ENCODE results near the gene RPP14.
"Not testable (repeated sequence)": the region's sequence is repeated elsewhere in the genome, so short reads cannot be mapped to it uniquely, and the experiment has no call there.

Gene RPP14

DNA sequence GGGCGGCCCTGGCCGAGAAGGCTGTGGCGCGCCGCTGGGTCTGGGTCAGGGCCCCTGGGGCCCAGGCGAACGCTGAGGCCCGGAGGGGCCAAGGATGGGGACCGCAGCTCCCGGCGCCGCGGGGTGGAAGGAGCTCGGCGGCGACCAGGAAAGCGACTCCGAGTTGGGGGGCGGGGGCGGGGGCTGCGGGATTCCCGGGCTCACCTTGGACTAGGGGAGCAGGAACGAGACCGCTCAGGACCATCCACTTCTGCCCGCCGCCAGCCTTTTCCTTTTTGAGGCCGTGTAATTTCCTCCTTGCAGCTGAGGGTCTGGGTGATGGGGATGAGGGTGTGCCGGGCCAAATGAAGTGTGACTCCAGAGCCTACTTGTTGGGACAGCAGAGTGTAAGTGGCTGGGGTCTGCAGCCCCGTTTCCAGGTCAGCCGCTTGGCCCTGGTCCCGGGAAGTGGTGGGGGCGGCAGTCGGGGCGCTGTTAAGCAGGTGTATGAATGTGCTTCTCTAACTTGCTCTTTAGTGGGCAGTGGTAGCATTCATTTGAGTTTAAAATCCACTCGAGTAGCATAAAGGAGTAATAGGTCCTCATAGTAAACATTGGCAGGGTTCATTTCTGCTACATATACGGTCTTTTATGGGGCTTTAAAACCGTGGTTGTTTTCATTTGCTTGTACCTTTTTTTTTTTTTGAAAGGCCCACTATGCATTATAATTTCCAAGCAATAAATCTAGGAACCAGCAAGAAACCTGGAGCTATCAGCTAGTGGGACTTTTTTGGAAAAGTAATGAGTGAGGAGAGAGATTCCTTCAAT, 27.4 kb downstream of the RPP14 start:
- peak; percentile 6 to 18 for DNase-seq

DNA sequence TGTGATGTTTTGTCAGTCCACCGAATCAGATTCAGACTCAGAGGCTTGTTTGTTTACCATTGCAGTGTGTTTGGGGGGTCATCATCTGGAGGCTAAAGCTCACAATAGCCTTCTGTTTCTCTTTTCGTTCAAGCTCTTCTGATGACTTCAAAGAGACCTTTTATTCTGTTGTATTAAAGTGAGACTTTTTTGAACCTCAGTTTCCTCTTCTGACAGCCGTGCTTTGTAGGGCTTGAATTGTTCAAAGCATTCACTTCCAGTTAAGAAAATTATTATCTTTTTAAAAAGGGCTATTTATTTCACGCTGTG, 27.9 kb downstream of the RPP14 start:
- no peak for DNase-seq

DNA sequence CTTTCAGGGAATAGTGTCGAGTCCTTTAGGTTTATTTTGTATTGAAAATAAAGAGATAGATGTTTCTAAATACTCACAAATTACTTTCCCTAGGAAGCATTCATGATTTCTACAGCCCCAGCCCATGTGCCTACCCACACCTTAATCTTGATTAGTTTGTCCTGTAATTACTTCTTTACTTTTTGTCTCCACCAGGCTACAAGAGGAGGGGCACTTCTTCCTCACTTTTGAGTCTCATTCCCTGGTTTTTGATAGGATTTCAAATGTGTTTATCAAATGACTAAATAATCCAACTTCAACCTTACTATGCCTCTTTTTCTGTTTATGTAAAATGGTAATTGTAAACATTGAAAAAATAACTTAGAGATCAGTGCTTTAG, 28.4 kb downstream of the RPP14 start:
- no peak for DNase-seq

DNA sequence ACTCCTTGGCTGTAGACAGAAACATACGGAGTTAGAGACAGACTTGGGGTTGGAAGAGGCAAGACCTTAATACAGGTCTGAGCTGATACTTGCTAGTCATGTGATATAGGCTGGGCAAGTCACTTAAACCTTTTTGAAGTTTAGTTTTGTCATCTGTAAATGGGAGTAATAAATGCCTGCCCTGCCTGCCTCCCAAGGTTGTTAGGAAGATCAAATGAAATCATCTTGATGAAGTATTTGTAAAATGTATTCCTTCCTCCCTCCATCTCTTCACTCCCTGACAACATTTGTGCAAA, 29.6 kb downstream of the RPP14 start:
- no peak for DNase-seq

DNA sequence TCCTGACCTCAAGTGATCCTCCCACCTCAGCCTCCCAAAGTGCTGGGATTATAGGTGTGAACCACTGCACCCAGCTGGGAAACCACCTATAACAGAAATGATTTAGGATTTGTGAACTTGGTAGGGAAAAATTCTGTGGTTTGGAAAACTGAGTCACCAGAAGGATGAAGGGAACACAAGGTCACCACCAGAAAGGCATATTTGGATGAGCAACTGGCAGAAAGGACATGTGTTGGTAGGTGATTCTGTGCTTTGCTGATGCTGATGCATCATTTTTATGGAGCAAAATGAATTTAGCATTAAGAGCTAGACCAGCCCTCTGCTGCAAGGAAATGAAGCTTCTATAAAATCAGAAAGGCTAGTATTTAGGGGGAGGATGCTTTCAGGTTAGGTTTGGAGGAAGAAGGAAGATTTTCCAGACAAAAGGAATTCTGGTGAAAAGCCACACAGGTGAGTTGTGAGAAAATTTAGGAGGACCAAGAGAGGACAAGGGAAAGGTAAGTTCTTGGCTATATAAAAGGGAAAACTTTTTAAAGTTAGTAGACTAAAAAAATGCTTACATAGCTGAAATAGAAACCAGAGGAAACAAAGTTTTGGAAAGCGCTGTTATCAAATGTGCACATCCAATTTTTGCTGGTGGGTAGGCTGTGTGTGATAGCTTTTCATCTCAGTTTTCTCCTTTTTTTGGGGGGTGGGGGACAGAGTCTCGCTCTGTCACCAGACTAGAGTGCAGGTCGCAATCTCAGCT, 30.3 kb downstream of the RPP14 start:
- DNase-seq, result no peak

DNA sequence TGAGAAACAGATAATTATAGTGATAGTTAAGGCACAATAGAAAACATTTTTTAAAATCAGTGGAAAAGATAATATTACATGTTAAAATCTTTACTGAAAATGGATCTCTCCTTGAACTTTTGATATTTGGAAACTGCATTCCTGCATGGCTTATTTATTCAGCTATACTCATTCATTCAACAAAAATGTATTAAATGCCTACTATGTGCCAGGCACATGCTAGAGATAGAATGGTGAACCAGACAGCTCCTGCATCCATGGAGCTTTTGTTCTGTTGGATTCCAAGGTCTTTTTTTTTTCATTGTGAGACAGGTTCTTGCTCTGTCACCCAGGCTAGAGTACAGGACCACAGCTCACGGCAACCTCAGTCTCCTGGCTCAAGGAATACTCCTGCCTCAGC, 31.1 kb downstream of the RPP14 start:
- DNase-seq, result no peak

DNA sequence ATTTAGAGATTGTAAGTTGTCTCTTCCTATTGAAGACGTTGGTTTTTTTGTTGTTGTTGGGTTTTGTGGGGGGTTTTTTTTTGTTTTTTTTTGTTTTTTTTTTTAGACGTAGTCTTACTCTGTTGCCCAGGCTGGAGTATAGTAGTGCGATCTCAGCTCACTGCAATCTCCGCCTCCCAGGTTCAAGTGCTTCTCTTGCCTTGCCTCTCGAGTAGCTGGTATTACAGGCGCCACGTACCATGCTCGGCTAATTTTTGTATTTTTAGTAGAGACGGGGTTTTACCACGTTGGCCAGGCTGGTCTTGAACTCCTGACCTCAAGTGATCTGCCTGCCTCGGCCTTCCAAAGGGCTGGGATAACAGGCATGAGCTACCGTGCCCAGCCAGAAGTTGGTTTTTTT, 33.1 kb downstream of the RPP14 start:
- DNase-seq, result not testable (repeated sequence)

DNA sequence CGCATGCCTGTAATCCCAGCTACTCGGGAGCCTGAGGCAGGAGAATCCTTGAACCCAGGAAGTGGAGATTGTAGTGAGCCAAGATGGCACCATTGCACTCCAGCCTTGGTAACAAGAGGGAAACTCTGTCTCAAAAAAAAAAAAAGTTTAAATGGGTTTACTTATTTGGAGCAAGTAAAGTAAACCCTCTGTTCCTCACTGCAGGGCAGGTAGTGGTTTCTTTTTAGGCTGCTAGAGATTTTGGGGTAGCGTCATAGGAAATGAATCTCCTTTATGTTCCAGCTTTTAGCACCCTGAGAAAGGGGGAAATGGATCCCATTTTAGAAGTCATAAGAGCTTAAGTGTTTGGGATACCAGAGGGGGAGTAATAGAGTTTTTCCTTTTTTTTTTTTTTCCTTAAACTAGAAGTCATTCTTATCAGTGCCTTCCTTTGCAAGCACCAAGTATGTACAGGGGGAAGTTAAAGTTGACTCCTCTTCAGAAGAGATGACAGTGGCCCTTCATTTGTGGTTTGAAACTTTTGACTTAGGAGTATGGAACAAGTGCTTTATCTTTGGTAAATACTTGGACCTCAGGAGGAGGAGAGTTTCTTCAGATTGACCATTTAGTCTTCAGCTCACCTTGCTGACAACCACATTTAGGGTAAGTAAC, 34.7 kb downstream of the RPP14 start:
- no peak for DNase-seq

DNA sequence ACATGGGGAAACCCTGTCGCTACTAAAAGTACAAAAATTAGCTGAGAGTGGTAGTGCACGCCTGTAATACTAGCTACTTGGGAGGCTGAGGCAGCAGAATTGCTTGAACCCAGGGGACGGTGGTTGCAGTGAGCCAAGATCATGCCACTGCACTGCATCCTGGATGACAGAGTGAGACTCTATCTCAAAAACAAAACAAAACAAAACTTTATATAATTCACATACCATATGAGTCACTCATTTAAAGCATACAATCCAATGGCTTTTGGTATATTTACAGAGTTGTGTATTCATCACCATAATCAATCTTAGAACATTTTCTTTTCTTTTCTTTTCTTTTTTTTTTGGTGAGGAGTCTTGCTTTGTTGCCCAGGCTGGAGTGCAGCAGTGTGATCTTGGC, 35.3 kb downstream of the RPP14 start:
- no peak for DNase-seq

DNA sequence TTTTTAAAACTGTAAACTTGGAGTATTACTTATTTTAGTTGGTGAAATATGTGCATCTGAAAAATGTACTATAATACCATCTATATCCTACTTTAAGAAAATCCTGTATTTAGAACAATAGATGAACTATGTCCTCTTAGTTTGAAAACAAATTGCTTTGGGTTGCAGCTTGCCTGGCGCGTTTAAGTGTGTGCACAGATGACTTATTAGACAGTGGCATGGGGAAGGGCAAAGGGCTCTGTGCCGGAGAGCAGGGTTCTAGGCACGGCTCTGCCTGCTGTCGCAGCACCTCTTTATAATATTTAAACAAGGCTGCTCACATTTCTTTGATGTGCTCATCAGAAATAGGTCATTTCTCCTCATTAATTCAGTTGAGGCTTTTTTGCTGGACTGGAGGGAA, 36.6 kb downstream of the RPP14 start:
- no peak for DNase-seq

DNA sequence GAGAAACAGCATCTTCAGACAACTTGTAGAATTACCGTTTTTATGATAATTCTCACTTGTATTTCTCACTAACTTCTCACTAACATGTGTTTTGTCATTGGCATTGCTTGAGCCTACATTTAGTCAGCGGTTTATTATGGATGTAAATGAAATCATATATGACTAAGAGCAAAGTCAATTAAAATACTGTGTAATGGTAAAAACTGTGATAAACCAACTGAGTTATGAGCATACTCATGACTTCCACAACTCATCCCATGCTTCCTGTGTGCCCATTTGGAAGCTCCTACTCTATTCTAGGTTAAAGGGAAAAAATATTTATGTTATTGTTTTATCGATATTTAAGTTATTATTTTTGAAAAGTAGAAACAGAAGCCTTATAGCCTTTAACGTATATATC, 39.4 kb downstream of the RPP14 start:
- DNase-seq, result no peak

DNA sequence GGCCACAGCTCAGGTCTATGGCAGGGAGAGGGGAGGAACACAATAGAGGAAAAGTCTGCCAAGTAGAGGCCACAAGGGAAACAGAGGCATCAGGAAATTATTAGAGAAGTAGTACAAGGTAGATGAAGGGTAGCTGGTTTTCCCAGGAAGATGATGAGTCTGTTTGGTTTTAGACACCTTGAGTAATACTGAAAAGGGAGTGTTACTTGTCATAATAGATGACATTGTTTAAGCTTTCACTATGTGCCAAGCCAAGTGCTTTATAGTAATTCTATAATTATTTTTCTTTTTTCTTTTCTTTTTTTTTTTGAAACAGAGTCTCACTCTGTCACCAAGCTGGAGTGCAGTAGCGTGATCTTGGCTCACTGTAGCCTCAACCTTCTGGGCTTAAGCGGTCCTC, 40.3 kb downstream of the RPP14 start:
- no peak for DNase-seq

DNA sequence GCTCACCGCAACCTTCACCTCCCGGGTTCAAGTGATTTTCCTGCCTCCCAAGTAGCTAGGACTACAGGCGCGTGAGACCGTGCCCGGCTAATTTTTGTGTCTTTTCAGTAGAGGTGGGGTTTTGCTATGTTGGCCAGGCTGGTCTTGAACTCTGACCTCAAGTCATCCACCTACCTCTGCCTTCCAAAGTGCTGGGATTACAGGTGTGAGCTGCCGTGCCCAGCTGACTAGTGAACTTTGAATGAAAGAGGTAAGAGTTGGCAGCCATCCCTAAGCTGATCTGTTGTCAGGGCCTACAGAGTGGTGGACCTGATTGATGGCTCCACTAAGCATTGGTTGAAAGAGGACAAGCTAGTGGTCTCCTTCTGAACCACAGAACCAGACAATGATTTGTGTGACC, 41.9 kb downstream of the RPP14 start:
- no peak for DNase-seq

DNA sequence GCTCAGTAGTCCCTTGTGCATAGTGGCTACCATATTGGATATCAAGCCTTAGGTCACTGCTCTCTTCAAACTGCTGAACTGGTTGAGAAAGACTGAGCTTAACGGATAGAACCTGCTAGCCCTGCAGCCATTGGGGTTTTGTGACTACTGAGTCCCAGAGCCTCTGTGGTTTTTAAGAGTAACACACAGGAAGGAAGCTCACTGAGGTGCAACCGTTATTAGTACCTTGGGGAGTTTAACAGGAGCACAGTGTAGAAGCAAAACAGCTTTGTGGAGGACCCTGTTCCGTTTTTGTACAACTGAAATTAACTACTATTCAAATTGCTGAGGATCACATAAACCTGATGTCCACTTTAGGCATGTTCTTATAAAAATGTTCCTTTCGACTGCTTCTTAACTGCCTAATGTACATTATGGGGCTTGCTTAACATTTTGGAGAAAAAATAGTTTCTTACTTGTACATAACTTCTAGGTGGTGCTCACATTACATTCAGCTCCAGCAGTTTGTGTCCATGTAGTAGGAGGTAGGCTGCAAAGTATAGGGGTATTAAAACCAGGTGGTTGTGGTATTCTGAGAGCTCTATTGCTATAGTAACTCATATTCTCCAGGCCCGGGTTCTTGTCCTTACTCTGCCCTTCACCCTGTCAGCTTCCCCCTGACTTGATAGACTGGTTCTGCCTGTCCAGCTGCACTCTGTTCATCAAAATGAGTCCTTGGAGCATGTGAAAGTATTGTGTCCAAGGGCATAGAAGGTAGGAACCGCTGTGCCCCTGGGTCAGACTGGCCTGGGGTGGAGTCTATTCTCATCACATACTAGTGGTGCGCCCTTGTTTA, 44.0 kb downstream of the RPP14 start:
- no peak for DNase-seq

DNA sequence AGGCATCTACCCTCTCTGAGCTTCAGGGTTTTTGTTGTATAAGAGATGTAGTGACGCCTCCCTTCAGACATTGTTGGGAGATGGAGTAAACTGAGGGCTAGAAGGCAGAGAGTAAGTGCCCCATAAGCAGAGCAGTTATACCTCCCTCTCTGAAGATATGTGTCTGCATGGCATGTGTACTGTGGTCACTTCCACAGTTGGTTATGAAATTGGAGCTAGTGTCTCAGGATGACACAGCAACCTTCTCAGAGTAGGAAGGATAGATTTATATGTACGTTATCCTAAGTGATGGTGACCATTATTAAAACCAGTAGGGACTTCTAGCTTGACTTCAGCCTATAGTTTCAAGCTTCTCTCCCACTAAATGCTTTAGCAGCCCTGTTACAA, 44.6 kb downstream of the RPP14 start:
- DNase-seq, result no peak

DNA sequence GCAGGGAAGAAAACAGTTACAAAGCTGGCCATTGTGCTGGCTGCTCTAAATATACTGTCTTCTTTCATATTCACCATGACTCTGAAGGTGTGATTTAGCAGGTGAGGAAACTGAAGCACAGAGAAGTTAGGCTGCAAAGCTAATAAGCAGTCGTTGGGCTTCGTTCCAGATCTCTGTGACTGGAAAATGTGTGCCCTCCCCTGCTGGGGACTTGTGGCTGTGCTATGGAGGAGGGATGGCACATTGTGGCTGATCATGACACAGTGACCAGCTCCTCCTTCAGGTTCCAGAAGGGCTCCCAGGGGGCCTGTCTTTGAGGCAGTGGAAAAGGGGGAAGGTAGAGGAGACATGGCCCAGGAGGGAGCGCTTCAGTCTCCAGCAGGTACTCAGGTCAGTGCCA, 45.9 kb downstream of the RPP14 start:
- DNase-seq, result no peak

DNA sequence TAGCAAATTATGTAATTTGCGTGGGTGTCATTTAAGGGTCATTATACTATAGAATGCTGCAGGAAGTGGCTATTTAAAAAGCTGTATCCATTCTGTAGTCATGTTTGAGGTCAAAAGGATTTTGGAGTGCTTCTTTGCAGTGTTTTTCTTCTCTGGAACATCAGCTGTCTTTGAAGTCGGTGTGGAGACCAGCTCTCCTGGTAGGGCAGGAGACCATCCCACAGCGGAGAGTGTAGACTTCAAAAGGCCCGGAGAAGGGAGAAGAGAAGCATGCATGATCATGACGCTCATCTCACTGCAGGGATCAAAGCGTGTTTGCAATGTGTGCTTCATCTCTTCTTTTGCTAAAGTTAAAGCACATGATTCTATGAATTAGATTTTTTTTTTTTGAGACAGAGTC, 46.6 kb downstream of the RPP14 start:
- DNase-seq, result no peak

DNA sequence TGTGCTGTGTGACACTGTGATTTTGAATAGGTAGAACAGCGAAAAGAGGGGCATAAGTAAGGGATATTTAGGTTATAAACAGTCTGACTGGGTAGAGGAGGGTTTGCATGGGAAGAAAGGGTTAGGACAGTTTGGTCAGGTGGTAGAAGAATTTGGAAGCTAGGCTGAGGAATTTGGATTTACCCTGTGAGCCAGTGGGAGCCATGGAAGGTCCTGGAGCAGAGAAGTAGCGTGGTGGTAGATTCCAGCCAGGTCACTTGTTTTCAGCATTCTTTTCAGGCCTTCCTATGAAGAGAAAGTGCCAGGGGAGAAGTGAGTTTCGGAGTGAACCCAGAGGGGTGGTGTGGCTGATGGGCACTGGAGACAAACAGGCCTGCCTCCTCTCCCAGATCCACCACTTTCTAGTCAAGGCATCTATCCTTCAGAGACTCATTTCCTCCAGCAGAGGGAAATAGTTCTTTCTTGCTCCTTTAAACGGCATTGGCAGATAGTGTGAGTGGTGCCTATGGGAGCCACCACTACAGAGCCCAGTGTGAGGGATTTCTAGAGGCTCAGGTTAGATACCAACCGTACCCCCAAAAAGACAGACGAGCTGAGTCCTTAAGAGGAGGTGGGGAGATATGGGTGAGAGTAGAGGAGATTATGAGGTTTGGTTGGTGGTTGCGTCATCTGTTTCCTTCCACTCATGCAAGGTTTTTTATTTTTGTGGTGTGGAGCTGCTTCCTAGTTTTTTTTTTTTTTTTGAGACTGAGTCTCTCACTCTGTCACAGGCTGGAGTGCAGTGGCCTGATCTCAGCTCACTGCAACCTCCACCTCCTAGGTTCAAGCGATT, 47.9 kb downstream of the RPP14 start:
- DNase-seq, result no peak

DNA sequence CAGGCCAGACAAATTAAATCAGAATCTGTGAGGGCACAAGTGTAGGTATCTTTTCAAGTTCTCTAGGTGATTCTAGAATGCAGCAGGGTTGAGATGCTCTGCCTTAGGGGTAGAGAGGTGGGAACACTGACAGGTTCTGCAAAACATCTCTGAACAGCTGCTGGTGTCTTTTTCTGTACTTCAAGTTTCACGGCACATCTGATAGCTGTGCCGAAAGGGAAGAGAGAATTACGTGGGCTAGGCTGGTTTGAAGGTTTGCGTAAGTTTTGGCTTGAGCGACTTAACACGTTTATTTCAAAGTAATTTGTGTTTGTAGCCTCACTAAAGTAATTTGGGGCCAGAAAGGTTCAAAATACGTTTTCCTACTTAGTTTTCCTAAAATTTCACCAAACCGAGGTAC, 49.1 kb downstream of the RPP14 start:
- no peak for DNase-seq

DNA sequence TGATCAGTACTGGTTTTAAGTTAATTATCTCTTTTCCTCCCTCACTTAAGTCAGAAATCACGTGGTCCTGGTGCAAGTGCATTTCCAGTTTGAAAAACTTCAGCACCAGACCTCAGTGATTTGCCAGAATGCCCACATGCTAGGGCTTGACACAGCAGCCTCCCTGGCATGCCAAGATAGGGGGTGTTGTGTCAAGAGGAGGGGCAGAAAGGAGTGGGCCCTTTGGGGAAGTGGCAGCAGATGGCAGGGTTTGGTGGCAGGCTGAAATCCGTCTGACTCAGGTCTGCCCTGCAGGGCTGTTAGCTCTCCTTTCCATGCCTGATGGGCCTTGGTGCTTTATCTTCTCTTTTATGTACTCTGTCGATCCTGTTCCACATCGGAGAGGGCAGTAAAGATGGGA, 50.0 kb downstream of the RPP14 start:
- no peak for DNase-seq

DNA sequence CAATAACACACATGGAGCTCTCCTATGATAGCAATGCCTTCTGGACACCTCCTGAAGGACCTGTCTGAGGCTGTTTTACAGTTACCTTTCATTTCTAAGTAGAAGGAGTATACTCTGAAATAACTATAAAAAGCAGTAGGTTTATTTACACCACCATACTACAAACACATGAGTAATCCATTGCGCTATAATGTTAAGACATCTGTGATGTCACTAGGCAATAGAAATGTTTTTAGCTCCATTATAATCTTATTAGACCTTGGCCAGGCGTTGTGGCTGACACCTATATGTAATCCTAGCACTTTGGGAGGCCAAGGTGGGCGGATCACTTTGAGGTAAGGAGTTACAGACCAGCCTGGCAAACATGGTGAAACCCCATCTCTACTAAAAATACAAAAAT, 51.4 kb downstream of the RPP14 start:
- no peak for DNase-seq

DNA sequence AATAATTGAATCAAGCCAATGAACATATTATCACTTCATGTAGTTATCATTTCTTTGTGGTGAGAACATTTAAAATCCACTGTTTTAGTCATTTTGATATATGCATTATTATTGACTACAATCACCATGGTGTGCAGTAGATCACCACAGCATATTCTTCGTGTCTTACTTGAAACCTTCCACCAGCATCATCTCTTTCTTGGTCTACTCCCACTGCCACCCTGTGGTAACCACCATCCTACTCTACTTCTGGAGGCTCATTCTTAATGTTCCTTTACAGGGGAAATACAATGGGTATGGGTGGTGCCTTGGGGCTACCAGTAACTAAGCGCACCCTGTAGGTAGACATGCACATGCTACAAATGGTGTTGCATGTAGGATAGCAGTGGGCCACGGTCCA, 52.0 kb downstream of the RPP14 start:
- DNase-seq, result no peak

DNA sequence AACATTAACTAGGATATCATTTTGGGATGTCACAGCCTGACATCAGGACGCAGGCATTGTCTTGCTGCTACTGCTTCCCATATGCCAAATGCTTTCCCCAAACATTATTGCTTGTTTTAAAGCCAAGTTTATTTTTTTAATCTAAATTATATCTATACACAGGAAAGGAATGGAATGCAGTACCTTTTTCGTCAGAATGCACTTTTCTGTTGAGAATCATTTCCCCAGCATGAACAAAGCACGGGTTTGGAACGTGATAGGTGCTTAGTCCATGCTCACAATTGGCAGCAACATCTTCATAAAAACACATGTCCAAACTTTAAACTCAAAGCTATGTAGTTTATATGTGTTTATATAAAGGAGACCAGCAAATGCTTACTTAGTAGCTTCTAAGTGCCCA, 52.8 kb downstream of the RPP14 start:
- no peak for DNase-seq
